Heart left ventricle (tissue), 13 donors: ENCODE results near the gene HSD3B7.

Experiments used
- POLR2A ChIP-seq, 2 donors: fragments of 450-650 bp; IDR thresholded peaks; one replicate each; pipeline ENCODE4 v1.6.1; 2017; ENCODE audit warnings: antibody characterized with exemption in 2 of 2, mild to moderate bottlenecking in 2 of 2, moderate library complexity in 2 of 2
- TF ChIP-seq, protein P1 (sequence below), 12 donors: fragments of 200-600 bp; sonication (generic) in 4 of 12; IDR thresholded peaks; one replicate each; pipeline versions ENCODE4 v1.5.0 to v1.8.0; 2018 to 2022; ENCODE audit warnings: antibody characterized with exemption in 12 of 12, mild to moderate bottlenecking in 5 of 12
- donor health status: ischemic (EF 13 %, LVEDD 7.1; RV severe dilation, severe dysfunction).
- donor health status: DM: no; HTN: yes; CAD: no.
- donor health status: DM: no; HTN: no; CAD: no.
- donor health status: ischemic (EF 25% LVEDD 6.9; RV normal size, moderate dysfunction).
- donor health status: ischemic (EF 25% LVEDD 5.7; RV mildly dilated, moderate dysfunction).
- donor health status: ischemic (EF 35%, LVEDD 5.7; RV mildly dilated, moderate dysfunction).
- donor health status: nonischemic (EF 11% LVEDD 7.7; RV severe dilation, severe dysfunction).
- donor health status: DM: yes; HTN: yes; CAD: no.
- donor health status: PGD.
- donor health status: ischemic (EF 29% LVEDD 5.4; RV normal size, mild dysfunction).
- donor health status: nonischemic (EF 23%, LVEDD 6.1; RV moderate dilation, normal function).

DNA sequence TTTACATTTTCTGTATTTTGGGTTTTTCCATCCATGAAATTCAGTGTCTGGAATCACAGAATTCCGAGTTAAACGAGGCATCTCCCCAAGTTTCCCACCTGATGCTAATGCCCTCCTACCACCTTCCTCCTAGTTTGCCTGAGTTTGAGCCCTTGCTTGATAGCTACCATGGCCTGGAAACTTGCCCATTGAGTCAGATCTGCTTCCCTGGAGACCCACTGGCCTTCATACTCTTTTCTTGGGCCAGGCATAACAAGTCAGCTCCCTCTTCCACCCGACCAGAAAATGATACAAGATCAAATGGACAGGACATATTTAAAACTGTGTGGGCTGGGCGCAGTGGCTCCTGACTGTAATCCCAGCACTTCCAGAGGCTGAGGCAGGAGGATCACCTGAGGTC is 17.2 kb upstream of the HSD3B7 start:
- TF ChIP-seq POLR2A (IDR thresholded peaks at IDR 0.05): no peak
- TF ChIP-seq, protein P1, sequence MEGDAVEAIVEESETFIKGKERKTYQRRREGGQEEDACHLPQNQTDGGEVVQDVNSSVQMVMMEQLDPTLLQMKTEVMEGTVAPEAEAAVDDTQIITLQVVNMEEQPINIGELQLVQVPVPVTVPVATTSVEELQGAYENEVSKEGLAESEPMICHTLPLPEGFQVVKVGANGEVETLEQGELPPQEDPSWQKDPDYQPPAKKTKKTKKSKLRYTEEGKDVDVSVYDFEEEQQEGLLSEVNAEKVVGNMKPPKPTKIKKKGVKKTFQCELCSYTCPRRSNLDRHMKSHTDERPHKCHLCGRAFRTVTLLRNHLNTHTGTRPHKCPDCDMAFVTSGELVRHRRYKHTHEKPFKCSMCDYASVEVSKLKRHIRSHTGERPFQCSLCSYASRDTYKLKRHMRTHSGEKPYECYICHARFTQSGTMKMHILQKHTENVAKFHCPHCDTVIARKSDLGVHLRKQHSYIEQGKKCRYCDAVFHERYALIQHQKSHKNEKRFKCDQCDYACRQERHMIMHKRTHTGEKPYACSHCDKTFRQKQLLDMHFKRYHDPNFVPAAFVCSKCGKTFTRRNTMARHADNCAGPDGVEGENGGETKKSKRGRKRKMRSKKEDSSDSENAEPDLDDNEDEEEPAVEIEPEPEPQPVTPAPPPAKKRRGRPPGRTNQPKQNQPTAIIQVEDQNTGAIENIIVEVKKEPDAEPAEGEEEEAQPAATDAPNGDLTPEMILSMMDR (IDR thresholded peaks at IDR 0.05): no peak
